Hepatocyte (in vitro differentiated cells): Measurements from ENCODE around the gene ABCC11. TPM values are rescaled to one million over a fixed set of nuclear protein-coding genes. Genes with fewer than 3 reads are reported as not detected.

Experiments
- DNase-seq: peaks from one replicate; pipeline ENCODE4 v3.0.0-alpha.2; 2016; ENCODE audit warnings: low spot score
- H2AFZ ChIP-seq: fragments of 200-600 bp; sonication (generic); 2 replicates; pipeline ENCODE4 v1.6.0; 2016; ENCODE audit warnings: antibody characterized with exemption, mild to moderate bottlenecking
- H3K27ac ChIP-seq: fragments of 200-600 bp; sonication (generic); 2 replicates; pipeline ENCODE4 v1.5.1; 2016; ENCODE audit warnings: mild to moderate bottlenecking
- H3K27me3 ChIP-seq: fragments of 200-600 bp; sonication (generic); 2 replicates; pipeline ENCODE4 v1.6.1; 2016
- H3K36me3 ChIP-seq: fragments of 200-600 bp; sonication (generic); replicated peaks from 2 replicates; pipeline ENCODE4 v1.5.1; 2016; ENCODE audit warnings: low read depth; ENCODE audit not compliant: insufficient read depth
- H3K4me1 ChIP-seq: fragments of 200-600 bp; sonication (generic); 2 replicates; pipeline ENCODE4 v1.5.1; 2016; ENCODE audit warnings: mild to moderate bottlenecking, moderate library complexity; ENCODE audit not compliant: insufficient read depth
- H3K4me2 ChIP-seq: fragments of 200-600 bp; sonication (generic); 2 replicates; pipeline ENCODE4 v1.6.0; 2016
- H3K4me3 ChIP-seq: fragments of 200-600 bp; sonication (generic); 2 replicates; pipeline ENCODE4 v1.5.1; 2016; ENCODE audit warnings: mild to moderate bottlenecking
- H3K79me2 ChIP-seq: fragments of 200-600 bp; sonication (generic); 2 replicates; pipeline ENCODE4 v1.6.0; 2017; ENCODE audit warnings: mild to moderate bottlenecking
- H3K9me2 ChIP-seq: fragments of 200-600 bp; sonication (generic); replicated peaks from 2 replicates; pipeline ENCODE4 v1.6.0; 2017; ENCODE audit warnings: mild to moderate bottlenecking; ENCODE audit not compliant: insufficient read depth
- H3K9me3 ChIP-seq: fragments of 200-600 bp; sonication (generic); 2 replicates; pipeline ENCODE4 v1.5.1; 2016; ENCODE audit warnings: low read depth, mild to moderate bottlenecking
- H4K20me1 ChIP-seq: fragments of 200-600 bp; sonication (generic); 2 replicates; pipeline ENCODE4 v1.6.0; 2016; ENCODE audit warnings: mild to moderate bottlenecking; ENCODE audit not compliant: insufficient read depth, poor library complexity, severe bottlenecking
- EZH2 ChIP-seq: fragments of 200-600 bp; sonication (generic); IDR thresholded peaks from 2 replicates; pipeline ENCODE4 v1.6.1; 2016; ENCODE audit warnings: antibody characterized with exemption, mild to moderate bottlenecking, borderline replicate concordance
- EZH2phosphoT487 ChIP-seq: fragments of 200-600 bp; sonication (generic); IDR thresholded peaks from one replicate; pipeline ENCODE4 v1.6.1; 2018; ENCODE audit warnings: antibody characterized with exemption, mild to moderate bottlenecking, low read depth, moderate library complexity; ENCODE audit not compliant: unreplicated experiment, severe bottlenecking
- WGBS: methylation state at CpG from one replicate; pipeline ENCODE4 v1.1.6; 2016; ENCODE audit warnings: low lambda C conversion rate; ENCODE audit errors: missing lambda C conversion rate; 5-methylcytosine and 5-hydroxymethylcytosine counted together
- polyA plus RNA-seq: library from polyadenylated mRNA; unstranded; fragments of >200 nt; fragmentation: Nextera tagmentation; extraction: Ambion mirVana; gene quantifications from 2 replicates; pipeline ENCODE4 v1.2.1, GENCODE V29; 2016
- total RNA-seq: library from RNA; depleted of rRNA; stranded (reverse); fragments of >200 nt; gene quantifications from 2 replicates; pipeline ENCODE4 v1.2.3, GENCODE V29; 2014
- TF ChIP-seq, protein P1 (sequence below): fragments of 200-600 bp; sonication (generic); IDR thresholded peaks from 2 replicates; pipeline ENCODE4 v1.5.1; 2016; ENCODE audit warnings: antibody characterized with exemption, mild to moderate bottlenecking; ENCODE audit not compliant: poor library complexity

Gene ABCC11
- total and polyA plus RNA-seq, 2 experiments from 2014 or later, result 0.50 to 2.0 TPM

DNA sequence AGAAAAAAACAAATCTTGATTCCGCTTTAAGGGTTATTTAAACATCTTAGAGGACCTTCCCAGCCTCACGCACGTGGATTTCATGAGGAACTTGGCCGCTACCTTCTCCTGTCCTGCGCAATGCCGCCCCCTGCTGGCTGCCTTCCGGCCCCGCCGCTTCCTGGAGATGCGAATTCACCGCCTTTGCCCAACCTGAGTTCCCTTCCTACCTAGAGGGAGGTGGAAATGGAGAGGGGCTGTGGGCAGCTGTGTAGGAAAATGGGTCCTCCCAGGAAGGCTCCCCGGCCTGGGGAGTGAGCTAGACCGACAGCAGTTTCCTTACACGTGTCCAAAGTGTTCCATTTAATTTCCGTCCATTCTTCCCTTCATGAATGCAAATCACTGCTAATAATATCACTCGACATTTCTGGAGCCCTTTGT lies 90.5 kb downstream of the ABCC11 start:
- Histone ChIP-seq H3K9me2 (no peaks in the 10 kb centered on the region), H2AFZ (no peak overlapping the region), H3K4me2 (no peak overlapping the region), H3K9me3 (no peaks in the 10 kb centered on the region), H3K4me1 (no peaks in the 10 kb centered on the region), H3K27me3 (no peaks in the 10 kb centered on the region), H3K79me2 (no peaks in the 10 kb centered on the region), H3K27ac (no peak overlapping the region), H3K36me3 (no peaks in the 10 kb centered on the region), H4K20me1 (no peaks in the 10 kb centered on the region), H3K4me3 (no peak overlapping the region)
- DNase-seq, result peak; percentile 91
- TF ChIP-seq EZH2, result no peak
- TF ChIP-seq, protein P1, sequence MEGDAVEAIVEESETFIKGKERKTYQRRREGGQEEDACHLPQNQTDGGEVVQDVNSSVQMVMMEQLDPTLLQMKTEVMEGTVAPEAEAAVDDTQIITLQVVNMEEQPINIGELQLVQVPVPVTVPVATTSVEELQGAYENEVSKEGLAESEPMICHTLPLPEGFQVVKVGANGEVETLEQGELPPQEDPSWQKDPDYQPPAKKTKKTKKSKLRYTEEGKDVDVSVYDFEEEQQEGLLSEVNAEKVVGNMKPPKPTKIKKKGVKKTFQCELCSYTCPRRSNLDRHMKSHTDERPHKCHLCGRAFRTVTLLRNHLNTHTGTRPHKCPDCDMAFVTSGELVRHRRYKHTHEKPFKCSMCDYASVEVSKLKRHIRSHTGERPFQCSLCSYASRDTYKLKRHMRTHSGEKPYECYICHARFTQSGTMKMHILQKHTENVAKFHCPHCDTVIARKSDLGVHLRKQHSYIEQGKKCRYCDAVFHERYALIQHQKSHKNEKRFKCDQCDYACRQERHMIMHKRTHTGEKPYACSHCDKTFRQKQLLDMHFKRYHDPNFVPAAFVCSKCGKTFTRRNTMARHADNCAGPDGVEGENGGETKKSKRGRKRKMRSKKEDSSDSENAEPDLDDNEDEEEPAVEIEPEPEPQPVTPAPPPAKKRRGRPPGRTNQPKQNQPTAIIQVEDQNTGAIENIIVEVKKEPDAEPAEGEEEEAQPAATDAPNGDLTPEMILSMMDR, result peak; percentile 87
- no peak for TF ChIP-seq EZH2phosphoT487
- WGBS, result 15% methylated on average over 16 of the region's 16 CpGs

DNA sequence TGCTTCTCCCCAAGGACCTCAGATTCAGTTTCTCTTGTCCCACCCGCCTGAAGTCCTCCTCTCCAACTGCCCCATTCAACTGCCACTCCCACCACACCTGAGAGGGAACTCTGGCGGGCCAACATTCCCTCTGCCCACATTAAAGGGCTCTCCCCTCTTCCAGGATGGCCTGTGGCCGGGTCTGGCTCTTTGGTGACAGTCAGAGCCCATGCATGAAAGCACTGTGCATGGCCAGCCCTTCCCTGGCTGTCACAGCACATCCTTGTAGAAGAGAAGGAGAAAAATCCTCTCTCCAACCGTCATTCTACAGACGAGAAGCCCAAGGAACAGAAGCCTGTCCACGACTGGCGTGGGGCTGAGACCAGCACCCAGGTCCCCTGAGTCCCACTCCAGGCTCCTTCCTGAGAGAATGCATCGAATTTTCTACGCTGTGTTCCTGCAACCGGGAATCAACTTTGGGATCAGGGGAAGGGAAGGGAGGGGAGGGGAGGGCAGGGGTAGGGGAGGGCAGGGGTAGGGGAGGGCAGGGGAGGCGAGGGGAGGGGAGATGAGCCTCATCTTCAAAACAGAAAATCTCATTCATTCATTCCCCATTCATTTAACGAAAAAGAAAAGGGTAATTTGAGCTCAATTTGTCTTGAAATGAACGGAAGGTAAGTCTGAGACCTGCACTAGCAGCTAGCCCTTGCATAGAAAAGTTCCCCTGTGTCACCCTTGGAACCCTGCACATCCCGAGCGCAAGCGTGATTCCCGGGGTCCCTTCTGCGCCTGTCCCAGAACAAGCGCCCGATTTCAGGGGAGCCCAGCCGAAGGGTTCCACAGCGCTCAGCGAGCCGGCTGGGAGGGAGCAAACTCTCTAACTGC lies 91.2 kb downstream of the ABCC11 start, which contains the start of gene ABCC12:
Gene ABCC12, minus strand, starts transcription at position 68 of the 864 bp plus-strand sequence. CDS start 9,569 bp downstream, outside the sequence.
- H3K27me3 ChIP-seq, result no peaks in the 10 kb centered on the region
- H3K4me1 ChIP-seq, result no peaks in the 10 kb centered on the region
- no peak for DNase-seq
- no peaks in the 10 kb centered on the region for H3K9me3 ChIP-seq
- TF ChIP-seq EZH2phosphoT487 (no peak), EZH2 (no peak)
- TF ChIP-seq, protein P1, result no peak
- no peak within 1 kb of the TSS for H3K4me3 ChIP-seq
- no peaks in the 10 kb centered on the region for H4K20me1 ChIP-seq
- no peaks in the 10 kb centered on the region for H3K79me2 ChIP-seq
- WGBS, result 67% methylated on average over 23 of the region's 24 CpGs
- H2AFZ ChIP-seq, result no peak within 1 kb of the TSS
- no peaks in the 10 kb centered on the region for H3K36me3 ChIP-seq
- no peak within 1 kb of the TSS for H3K27ac ChIP-seq
- no peaks in the 10 kb centered on the region for H3K9me2 ChIP-seq
- no peak within 1 kb of the TSS for H3K4me2 ChIP-seq

DNA sequence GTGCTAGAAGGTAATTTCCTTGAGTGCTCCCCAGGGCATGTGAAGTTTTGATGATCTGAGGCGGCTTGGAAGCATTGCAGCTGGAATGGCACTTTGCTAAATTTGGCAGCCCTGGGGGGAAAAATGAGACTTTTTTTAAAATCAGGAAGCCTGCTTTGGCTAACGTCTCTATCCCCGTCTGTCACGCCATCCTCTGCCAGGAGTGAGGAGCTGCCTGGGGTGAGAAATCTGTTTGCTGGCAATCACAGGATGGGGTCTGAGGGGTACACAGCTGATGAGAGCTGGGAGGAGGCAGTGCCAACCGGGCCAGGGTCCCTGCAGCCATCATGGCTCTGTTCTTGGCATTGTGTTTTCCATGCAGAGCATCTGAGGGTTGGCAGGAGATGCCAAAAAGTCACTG lies 93.6 kb downstream of the ABCC11 start:
- H3K36me3 ChIP-seq, result no peaks in the 10 kb centered on the region
- H3K79me2 ChIP-seq, result no peaks in the 10 kb centered on the region
- H4K20me1 ChIP-seq, result no peaks in the 10 kb centered on the region
- no peaks in the 10 kb centered on the region for H3K27me3 ChIP-seq
- TF ChIP-seq, protein P1, result no peak
- TF ChIP-seq EZH2, result no peak
- TF ChIP-seq EZH2phosphoT487, result no peak
- H3K4me1 ChIP-seq, result no peaks in the 10 kb centered on the region
- no peaks in the 10 kb centered on the region for H3K9me3 ChIP-seq
- 72% methylated on average over 5 of the region's 5 CpGs for WGBS
- H3K4me3 ChIP-seq, result no peak overlapping the region
- no peaks in the 10 kb centered on the region for H3K9me2 ChIP-seq
- DNase-seq, result no peak
- no peak overlapping the region for H3K27ac ChIP-seq
- no peak overlapping the region for H3K4me2 ChIP-seq
- no peak overlapping the region for H2AFZ ChIP-seq
